IPS-18a (cell line): ENCODE results near the gene CD33.

Experiments used
- H3K27ac ChIP-seq: one replicate; pipeline ENCODE4 v1.5.1; 2013; ENCODE audit warnings: low read length
- H3K27me3 ChIP-seq: one replicate; pipeline ENCODE4 v1.6.1; 2013; ENCODE audit warnings: mild to moderate bottlenecking, low read length; ENCODE audit not compliant: control insufficient read depth, insufficient read depth
- H3K36me3 ChIP-seq: one replicate; pipeline ENCODE4 v1.6.1; 2013; ENCODE audit warnings: low read depth, low read length; ENCODE audit not compliant: control insufficient read depth
- H3K4me1 ChIP-seq: one replicate; pipeline ENCODE4 v1.6.1; 2013; ENCODE audit warnings: low read depth, low read length; ENCODE audit not compliant: control insufficient read depth
- H3K4me3 ChIP-seq: one replicate; pipeline ENCODE4 v1.5.1; 2013; ENCODE audit warnings: low read length
- H3K9ac ChIP-seq: one replicate; pipeline ENCODE4 v1.6.1; 2013; ENCODE audit warnings: mild to moderate bottlenecking, low read length, moderate library complexity
- H3K9me3 ChIP-seq: one replicate; pipeline ENCODE4 v1.6.1; 2013; ENCODE audit warnings: low read depth, low read length; ENCODE audit not compliant: control insufficient read depth

CD33 gene

GRCh38 chr19:51211833-51212232, 13.0 kb upstream of the CD33 start:
- Histone ChIP-seq H3K9me3 (no peaks in the 10 kb centered on the region), H3K4me1 (no peaks in the 10 kb centered on the region), H3K4me3 (no peak overlapping the region), H3K36me3 (no peaks in the 10 kb centered on the region), H3K27ac (no peak overlapping the region), H3K9ac (no peak overlapping the region), H3K27me3 (no peaks in the 10 kb centered on the region)

GRCh38 chr19:51219307-51219706, 5.6 kb upstream of the CD33 start:
- no peaks in the 10 kb centered on the region for H3K36me3 ChIP-seq
- no peak overlapping the region for H3K27ac ChIP-seq
- no peak overlapping the region for H3K4me3 ChIP-seq
- no peaks in the 10 kb centered on the region for H3K27me3 ChIP-seq
- no peaks in the 10 kb centered on the region for H3K4me1 ChIP-seq
- no peak overlapping the region for H3K9ac ChIP-seq
- H3K9me3 ChIP-seq = no peaks in the 10 kb centered on the region

- H3K27ac ChIP-seq = no peak overlapping the region
- H3K36me3 ChIP-seq = no peaks in the 10 kb centered on the region
- H3K9ac ChIP-seq = no peak overlapping the region
- no peaks in the 10 kb centered on the region for H3K9me3 ChIP-seq
- H3K4me3 ChIP-seq = no peak overlapping the region
- H3K27me3 ChIP-seq = no peaks in the 10 kb centered on the region
- no peaks in the 10 kb centered on the region for H3K4me1 ChIP-seq
These were observed 4.9 kb upstream of the CD33 start for GRCh38 chr19:51219971-51220370.

- no peak overlapping the region for H3K27ac ChIP-seq
- H3K36me3 ChIP-seq = no peaks in the 10 kb centered on the region
- no peaks in the 10 kb centered on the region for H3K9me3 ChIP-seq
- H3K27me3 ChIP-seq = no peaks in the 10 kb centered on the region
- H3K4me3 ChIP-seq = no peak overlapping the region
- no peaks in the 10 kb centered on the region for H3K4me1 ChIP-seq
- no peak overlapping the region for H3K9ac ChIP-seq
These were observed 3.9 kb upstream of the CD33 start for GRCh38 chr19:51220996-51221395.

- H3K36me3 ChIP-seq = no peaks in the 10 kb centered on the region
- H3K9me3 ChIP-seq = no peaks in the 10 kb centered on the region
- H3K4me1 ChIP-seq = no peaks in the 10 kb centered on the region
- no peak overlapping the region for H3K4me3 ChIP-seq
- H3K27me3 ChIP-seq = no peaks in the 10 kb centered on the region
- no peak overlapping the region for H3K27ac ChIP-seq
- H3K9ac ChIP-seq = no peak overlapping the region
These were observed 678 bp upstream of the CD33 start for GRCh38 chr19:51224163-51224641.

GRCh38 chr19:51226067-51226466, 1.2 kb downstream of the CD33 start:
- H3K36me3 ChIP-seq = no peaks in the 10 kb centered on the region
- no peak overlapping the region for H3K27ac ChIP-seq
- H3K9me3 ChIP-seq = no peaks in the 10 kb centered on the region
- H3K4me1 ChIP-seq = no peaks in the 10 kb centered on the region
- H3K27me3 ChIP-seq = no peaks in the 10 kb centered on the region
- no peak overlapping the region for H3K4me3 ChIP-seq
- H3K9ac ChIP-seq = no peak overlapping the region

- no peak overlapping the region for H3K4me3 ChIP-seq
- no peak overlapping the region for H3K27ac ChIP-seq
- no peaks in the 10 kb centered on the region for H3K4me1 ChIP-seq
- H3K9ac ChIP-seq = no peak overlapping the region
- H3K36me3 ChIP-seq = no peaks in the 10 kb centered on the region
- no peaks in the 10 kb centered on the region for H3K27me3 ChIP-seq
- H3K9me3 ChIP-seq = no peaks in the 10 kb centered on the region
These were observed 2.4 kb downstream of the CD33 start for GRCh38 chr19:51227326-51227725.

- H3K27me3 ChIP-seq = no peaks in the 10 kb centered on the region
- H3K9me3 ChIP-seq = no peaks in the 10 kb centered on the region
- H3K27ac ChIP-seq = no peak overlapping the region
- no peaks in the 10 kb centered on the region for H3K4me1 ChIP-seq
- no peak overlapping the region for H3K4me3 ChIP-seq
- no peak overlapping the region for H3K9ac ChIP-seq
- H3K36me3 ChIP-seq = no peaks in the 10 kb centered on the region
These were observed 3.1 kb downstream of the CD33 start for GRCh38 chr19:51227966-51228365.

- Histone ChIP-seq H3K36me3 (no peaks in the 10 kb centered on the region), H3K27me3 (no peaks in the 10 kb centered on the region)
These were observed 16.0 kb downstream of the CD33 start for GRCh38 chr19:51240866-51241265.

GRCh38 chr19:51242881-51243630, 18.2 kb downstream of the CD33 start:
- Histone ChIP-seq H3K4me1 (peaks cover 4% of the 10 kb centered on the region), H3K27ac (no peak overlapping the region), H3K4me3 (no peak overlapping the region), H3K36me3 (no peaks in the 10 kb centered on the region), H3K9ac (no peak overlapping the region), H3K9me3 (no peaks in the 10 kb centered on the region), H3K27me3 (no peaks in the 10 kb centered on the region)

More at GRCh38 chr19:51240866-51241265, 16.0 kb downstream of the CD33 start:
- Histone ChIP-seq H3K9me3 (no peaks in the 10 kb centered on the region), H3K4me3 (no peak overlapping the region), H3K27ac (no peak overlapping the region), H3K9ac (no peak overlapping the region), H3K4me1 (peaks cover under 1% of the 10 kb centered on the region)

- no peaks in the 10 kb centered on the region for H3K27me3 ChIP-seq
- H3K4me1 ChIP-seq = peaks cover 4% of the 10 kb centered on the region
- no peak overlapping the region for H3K27ac ChIP-seq
- H3K9ac ChIP-seq = no peak overlapping the region
- no peaks in the 10 kb centered on the region for H3K9me3 ChIP-seq
- H3K4me3 ChIP-seq = no peak overlapping the region
- H3K36me3 ChIP-seq = no peaks in the 10 kb centered on the region
These were observed 21.3 kb downstream of the CD33 start for GRCh38 chr19:51246164-51246552.

GRCh38 chr19:51247972-51248590, 23.2 kb downstream of the CD33 start:
- H3K4me1 ChIP-seq = peaks cover 4% of the 10 kb centered on the region
- H3K27ac ChIP-seq = no peak overlapping the region
- H3K9me3 ChIP-seq = no peaks in the 10 kb centered on the region
- H3K27me3 ChIP-seq = no peaks in the 10 kb centered on the region
- H3K9ac ChIP-seq = no peak overlapping the region
- no peak overlapping the region for H3K4me3 ChIP-seq
- no peaks in the 10 kb centered on the region for H3K36me3 ChIP-seq
